CD14-positive monocyte (primary cell): ENCODE measurements around the gene PAK4. TPM values are rescaled to one million over a fixed set of nuclear protein-coding genes. Genes with fewer than 3 reads are reported as not detected.

Source experiments
- DNase-seq, 3 donors: peaks; one replicate each; pipeline ENCODE4 v3.0.0-alpha.2; 2011 to 2022
- H2AFZ ChIP-seq: 2 replicates; pipeline ENCODE4 v1.6.0; 2012; ENCODE audit warnings: mild to moderate bottlenecking, low read depth, low read length, inconsistent platforms; ENCODE audit not compliant: insufficient read depth, poor library complexity, severe bottlenecking
- H3K27ac ChIP-seq, 2 donors: 1 replicate in 1 of 2; 2 replicates in 1 of 2; pipeline ENCODE4 v1.5.1; 2012 to 2013; ENCODE audit warnings: low read length in 2 of 2, control low read depth in 1 of 2, inconsistent platforms in 1 of 2, low read depth in 1 of 2, mild to moderate bottlenecking in 1 of 2
- H3K27me3 ChIP-seq, 2 donors: one replicate each; pipeline versions ENCODE4 v1.6.0 to v1.6.1; 2011 to 2013; ENCODE audit warnings: low read length in 2 of 2; ENCODE audit not compliant: control insufficient read depth in 2 of 2, insufficient read depth in 2 of 2
- H3K36me3 ChIP-seq, 2 donors: replicated peaks in 1 of 2; 1 replicate in 1 of 2; 2 replicates in 1 of 2; pipeline versions ENCODE4 v1.5.1 to v1.6.1; 2012 to 2013; ENCODE audit warnings: low read length in 2 of 2, control low read depth in 1 of 2, inconsistent platforms in 1 of 2, mild to moderate bottlenecking in 1 of 2; ENCODE audit not compliant: insufficient read depth in 2 of 2, control insufficient read depth in 1 of 2
- H3K4me1 ChIP-seq, 2 donors: 1 replicate in 1 of 2; 2 replicates in 1 of 2; pipeline versions ENCODE4 v1.5.1 to v1.6.1; 2012 to 2013; ENCODE audit warnings: low read length in 2 of 2, control low read depth in 1 of 2, inconsistent platforms in 1 of 2, mild to moderate bottlenecking in 1 of 2, moderate library complexity in 1 of 2; ENCODE audit not compliant: insufficient read depth in 2 of 2, control insufficient read depth in 1 of 2
- H3K4me2 ChIP-seq: replicated peaks from 2 replicates; pipeline ENCODE3; 2012; ENCODE audit warnings: low read length, moderate library complexity, mild to moderate bottlenecking; ENCODE audit not compliant: poor library complexity, severe bottlenecking; ENCODE audit errors: extremely low read depth
- H3K4me3 ChIP-seq, 3 experiments: fragments of 200-600 bp in 1 of 3; sonication (generic) in 1 of 3; replicated peaks in 1 of 3; 1 replicate in 2 of 3; 2 replicates in 1 of 3; pipeline ENCODE4 v1.5.1; 2011 to 2013; ENCODE audit warnings: low read length in 3 of 3, mild to moderate bottlenecking in 3 of 3, control low read depth in 2 of 3, low read depth in 2 of 3, inconsistent platforms in 1 of 3, moderate library complexity in 1 of 3
- H3K79me2 ChIP-seq: 2 replicates; pipeline ENCODE4 v1.6.0; 2012; ENCODE audit warnings: mild to moderate bottlenecking, control low read depth, inconsistent platforms, low read length, moderate library complexity; ENCODE audit not compliant: insufficient read depth
- H3K9ac ChIP-seq: 2 replicates; pipeline ENCODE4 v1.6.0; 2017; ENCODE audit warnings: low read length, mild to moderate bottlenecking; ENCODE audit not compliant: insufficient read depth, poor library complexity, severe bottlenecking
- H3K9me3 ChIP-seq, 2 donors: replicated peaks in 1 of 2; 1 replicate in 1 of 2; 2 replicates in 1 of 2; pipeline versions ENCODE4 v1.5.1 to v1.6.1; 2012 to 2013; ENCODE audit warnings: low read length in 2 of 2, control low read depth in 1 of 2; ENCODE audit not compliant: control insufficient read depth in 1 of 2, insufficient read depth in 1 of 2
- H4K20me1 ChIP-seq: 2 replicates; pipeline ENCODE4 v1.6.0; 2012; ENCODE audit warnings: mild to moderate bottlenecking, low read length, control low read depth, moderate library complexity; ENCODE audit not compliant: insufficient read depth
- H3K27ac Mint-ChIP-seq, 7 donors: one replicate each; pipeline ENCODE4 v1.8.0; 2020; ENCODE audit warnings: mild to moderate bottlenecking in 7 of 7, mixed read lengths in 7 of 7, moderate library complexity in 6 of 7, inconsistent platforms in 2 of 7
- H3K27me3 Mint-ChIP-seq, 3 donors: one replicate each; pipeline ENCODE4 v1.8.0; 2021 to 2022; ENCODE audit warnings: low read depth in 3 of 3, mild to moderate bottlenecking in 3 of 3, mixed read lengths in 3 of 3, moderate library complexity in 3 of 3, inconsistent platforms in 1 of 3
- H3K36me3 Mint-ChIP-seq, 2 donors: one replicate each; pipeline ENCODE4 v1.8.0; 2020; ENCODE audit warnings: mixed read lengths in 2 of 2, inconsistent platforms in 1 of 2, mild to moderate bottlenecking in 1 of 2
- H3K4me1 Mint-ChIP-seq: one replicate; pipeline ENCODE4 v1.8.0; 2020; ENCODE audit warnings: mild to moderate bottlenecking, mixed read lengths
- H3K4me3 Mint-ChIP-seq, 2 donors: one replicate each; pipeline ENCODE4 v1.8.0; 2020; ENCODE audit warnings: mild to moderate bottlenecking in 2 of 2, mixed read lengths in 2 of 2, moderate library complexity in 1 of 2
- H3K9me3 Mint-ChIP-seq, 7 donors: one replicate each; pipeline ENCODE4 v1.8.0; 2020 to 2022; ENCODE audit warnings: mixed read lengths in 7 of 7, mild to moderate bottlenecking in 6 of 7, moderate library complexity in 6 of 7, inconsistent platforms in 2 of 7
- WGBS: methylation state at CpG from one replicate; pipeline ENCODE4 v1.1.5; 2013; ENCODE audit warnings: missing lambda C conversion rate; ENCODE audit not compliant: insufficient coverage; 5-methylcytosine and 5-hydroxymethylcytosine counted together
- intact Hi-C, 2 donors: fragments of 100-400 bp; cut with micrococcal nuclease; formaldehyde crosslinking; loops; one replicate each; pipeline versions ENCODE4 v1.15.0 to v1.15.1; 2023
- polyA plus RNA-seq, 3 donors: library from polyadenylated mRNA; depleted of rRNA in 1 of 3; unstranded in 2 of 3; stranded (reverse) in 1 of 3; fragments of 300-500 nt in 2 of 3; fragments of >200 nt in 1 of 3; fragmentation: Illumina TruSeq in 2 of 3; gene quantifications; 1 replicate in 2 of 3; 2 replicates in 1 of 3; pipeline ENCODE4 v1.2.3, GENCODE V29; 2012 to 2021
- TF ChIP-seq, protein P1 (sequence below): fragments of 200-600 bp; IDR thresholded peaks from one replicate; pipeline ENCODE4 v1.8.0; 2022; ENCODE audit warnings: antibody characterized with exemption, mild to moderate bottlenecking

PAK4 gene
- polyA plus RNA-seq, 3 donors = 1.3 to 11.3 (median 1.5) TPM

DNA sequence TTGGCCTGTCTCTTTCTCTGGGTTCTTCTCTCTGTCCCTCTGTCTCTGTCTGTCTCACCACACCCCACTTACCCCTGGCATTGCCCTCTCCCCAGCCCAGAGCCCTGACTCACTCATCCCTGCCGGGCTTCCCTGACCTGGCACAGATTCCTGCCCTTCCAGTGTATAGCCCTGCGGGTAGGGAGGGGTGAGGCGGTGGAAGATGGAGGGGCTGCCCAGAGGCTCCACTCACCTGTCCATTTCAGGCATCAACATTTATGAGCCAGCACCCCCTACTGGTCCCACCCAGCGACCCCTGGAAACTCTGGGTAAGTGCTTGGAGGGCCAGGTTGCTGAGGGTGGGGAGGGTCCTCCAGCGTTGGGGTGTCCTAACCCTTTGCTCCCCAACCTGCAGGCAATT lies 72.2 kb downstream of the PAK4 start:
- no peak overlapping the region for H3K4me3 ChIP-seq
- no peak overlapping the region for H2AFZ ChIP-seq
- intact Hi-C loops = no loop called here
- H3K27me3 Mint-ChIP-seq = peaks cover 45 to 79% (median 56%) of the 10 kb centered on the region in 3 donors
- no peak overlapping the region for H3K4me2 ChIP-seq
- peak overlapping the region in 1 of 2 donors; percentile 75 for H3K4me3 Mint-ChIP-seq
- H3K9me3 ChIP-seq = peaks cover 0 to 9% of the 10 kb centered on the region in 2 donors
- no CpG with 5 or more reads among the region's 5 CpGs for WGBS
- H3K4me1 Mint-ChIP-seq = peaks cover 3% of the 10 kb centered on the region
- H3K36me3 ChIP-seq = no peaks in the 10 kb centered on the region
- H3K9me3 Mint-ChIP-seq = peaks cover 0 to 7% (median 2%) of the 10 kb centered on the region in 7 donors
- peaks cover 0 to 2% of the 10 kb centered on the region in 2 donors for H3K36me3 Mint-ChIP-seq
- H3K4me1 ChIP-seq = no peaks in the 10 kb centered on the region
- peaks cover 10 to 45% of the 10 kb centered on the region in 2 donors for H3K27me3 ChIP-seq
- peak overlapping the region in 1 of 7 donors; percentile 3 for H3K27ac Mint-ChIP-seq
- TF ChIP-seq, protein P1, sequence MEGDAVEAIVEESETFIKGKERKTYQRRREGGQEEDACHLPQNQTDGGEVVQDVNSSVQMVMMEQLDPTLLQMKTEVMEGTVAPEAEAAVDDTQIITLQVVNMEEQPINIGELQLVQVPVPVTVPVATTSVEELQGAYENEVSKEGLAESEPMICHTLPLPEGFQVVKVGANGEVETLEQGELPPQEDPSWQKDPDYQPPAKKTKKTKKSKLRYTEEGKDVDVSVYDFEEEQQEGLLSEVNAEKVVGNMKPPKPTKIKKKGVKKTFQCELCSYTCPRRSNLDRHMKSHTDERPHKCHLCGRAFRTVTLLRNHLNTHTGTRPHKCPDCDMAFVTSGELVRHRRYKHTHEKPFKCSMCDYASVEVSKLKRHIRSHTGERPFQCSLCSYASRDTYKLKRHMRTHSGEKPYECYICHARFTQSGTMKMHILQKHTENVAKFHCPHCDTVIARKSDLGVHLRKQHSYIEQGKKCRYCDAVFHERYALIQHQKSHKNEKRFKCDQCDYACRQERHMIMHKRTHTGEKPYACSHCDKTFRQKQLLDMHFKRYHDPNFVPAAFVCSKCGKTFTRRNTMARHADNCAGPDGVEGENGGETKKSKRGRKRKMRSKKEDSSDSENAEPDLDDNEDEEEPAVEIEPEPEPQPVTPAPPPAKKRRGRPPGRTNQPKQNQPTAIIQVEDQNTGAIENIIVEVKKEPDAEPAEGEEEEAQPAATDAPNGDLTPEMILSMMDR = no peak
- no peak overlapping the region for H3K27ac ChIP-seq
- no peak for DNase-seq
- no peaks in the 10 kb centered on the region for H4K20me1 ChIP-seq
- H3K79me2 ChIP-seq = no peaks in the 10 kb centered on the region
- H3K9ac ChIP-seq = no peak overlapping the region

DNA sequence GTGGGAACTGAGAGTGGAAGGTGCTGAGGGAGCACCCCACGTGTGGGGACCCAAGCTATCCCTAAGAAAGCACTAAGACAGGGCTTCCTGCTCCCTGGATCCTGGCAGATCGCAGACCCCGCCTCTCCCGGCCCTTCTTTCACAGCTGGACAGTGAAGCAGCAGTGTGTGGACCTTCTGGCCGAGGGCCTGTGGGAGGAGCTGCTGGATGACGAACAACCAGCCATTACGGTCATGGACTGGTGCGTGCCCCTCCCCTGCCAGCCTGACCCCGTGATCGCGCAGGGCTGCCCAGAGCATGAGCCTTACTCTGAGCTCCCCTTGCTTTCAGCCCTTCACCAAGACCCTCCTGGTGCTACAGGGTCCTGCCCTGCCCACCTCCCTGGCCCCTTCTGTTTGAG lies 73.4 kb downstream of the PAK4 start:
- Histone ChIP-seq H3K4me2 (no peak overlapping the region), H3K36me3 (no peaks in the 10 kb centered on the region), H3K4me3 (no peak overlapping the region), H3K4me1 (no peaks in the 10 kb centered on the region), H4K20me1 (no peaks in the 10 kb centered on the region), H2AFZ (no peak overlapping the region), H3K27ac (no peak overlapping the region), H3K9ac (no peak overlapping the region), H3K27me3 (peaks cover 10 to 57% of the 10 kb centered on the region in 2 donors), H3K79me2 (no peaks in the 10 kb centered on the region), H3K9me3 (peaks cover 0 to 9% of the 10 kb centered on the region in 2 donors)
- WGBS = 67% methylated on average over 11 of the region's 11 CpGs
- Mint-ChIP-seq H3K4me3 (no peak overlapping the region), H3K4me1 (peaks cover 3% of the 10 kb centered on the region), H3K36me3 (peaks cover 0 to 2% of the 10 kb centered on the region in 2 donors), H3K9me3 (peaks cover 0 to 9% (median 2%) of the 10 kb centered on the region in 7 donors), H3K27me3 (peaks cover 57 to 89% (median 68%) of the 10 kb centered on the region in 3 donors), H3K27ac (no peak overlapping the region)
- DNase-seq = no peak
- intact Hi-C loops = no loop called here
- TF ChIP-seq, protein P1 = no peak
